HFFc6 (cell line): ENCODE measurements around the gene PDE4D. TPM values are rescaled to one million over a fixed set of nuclear protein-coding genes. Genes with fewer than 3 reads are reported as not detected.
A peak's percentile ranks its signal among the peaks of the same experiment; 100 is the strongest.
"Not testable (repeated sequence)": the region's sequence is repeated elsewhere in the genome, so short reads cannot be mapped to it uniquely, and the experiment has no call there.

Experiments
- DNase-seq: peaks from one replicate; pipeline ENCODE4 v3.0.0-alpha.2; 2018
- H3K27ac Mint-ChIP-seq: 2 replicates; pipeline ENCODE4 v1.8.0; 2020; ENCODE audit warnings: mild to moderate bottlenecking, mixed read lengths
- H3K27me3 Mint-ChIP-seq: 2 replicates; pipeline ENCODE4 v1.8.0; 2021; ENCODE audit warnings: mild to moderate bottlenecking, moderate library complexity, mixed read lengths; ENCODE audit not compliant: insufficient read depth
- H3K36me3 Mint-ChIP-seq: 2 replicates; pipeline ENCODE4 v1.8.0; 2021; ENCODE audit warnings: low read depth, mixed read lengths
- H3K4me1 Mint-ChIP-seq: 2 replicates; pipeline ENCODE4 v1.8.0; 2020; ENCODE audit warnings: low read depth, mixed read lengths
- H3K4me3 Mint-ChIP-seq: 2 replicates; pipeline ENCODE4 v1.8.0; 2020; ENCODE audit warnings: mild to moderate bottlenecking, moderate library complexity, mixed read lengths
- H3K9me3 Mint-ChIP-seq: 2 replicates; pipeline ENCODE4 v1.8.0; 2020; ENCODE audit warnings: mild to moderate bottlenecking, mixed read lengths
- total RNA-seq, 6 experiments: library from RNA; stranded (reverse); fragmentation: NEBNext Ultra II Directional; extraction: Animal tissue kit (Norgen Biotek cat#: 25700); gene quantifications; 2 replicates in 1 of 6; 3 replicates in 5 of 6; pipeline ENCODE4 v1.2.3, GENCODE V29; 2021
- TF ChIP-seq, protein P1 (sequence below): fragments of 200-600 bp; sonication (generic); IDR thresholded peaks from 2 replicates; pipeline ENCODE4 v1.5.0; 2021; ENCODE audit warnings: antibody characterized with exemption, mild to moderate bottlenecking

PDE4D gene
- total RNA-seq, 6 experiments from 2014 or later, result 1.8 to 7.3 (median 6.2) TPM

DNA sequence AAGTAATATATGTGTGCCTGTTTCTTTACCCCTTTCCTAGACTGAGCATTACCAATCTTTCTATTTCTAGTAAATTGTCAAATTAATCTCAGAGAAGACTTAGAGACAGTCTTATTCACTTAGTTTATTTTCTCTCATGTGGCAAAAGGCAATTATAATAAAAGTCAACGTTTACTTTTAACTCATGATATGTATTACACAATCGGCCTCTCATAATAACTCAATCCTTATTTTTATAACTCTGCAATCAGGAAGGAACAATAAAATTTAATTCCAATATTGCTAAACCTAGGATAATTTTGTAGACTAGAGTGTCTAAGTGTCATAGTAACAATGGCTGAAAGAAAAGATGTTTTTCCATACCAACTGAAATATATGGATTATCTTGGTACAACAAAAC is 214.6 kb downstream of the PDE4D start:
- Mint-ChIP-seq H3K27me3 (peaks cover 3% of the 10 kb centered on the region; the same call in 1 of the 2 replicates), H3K27ac (no peak overlapping the region)
- TF ChIP-seq, protein P1, sequence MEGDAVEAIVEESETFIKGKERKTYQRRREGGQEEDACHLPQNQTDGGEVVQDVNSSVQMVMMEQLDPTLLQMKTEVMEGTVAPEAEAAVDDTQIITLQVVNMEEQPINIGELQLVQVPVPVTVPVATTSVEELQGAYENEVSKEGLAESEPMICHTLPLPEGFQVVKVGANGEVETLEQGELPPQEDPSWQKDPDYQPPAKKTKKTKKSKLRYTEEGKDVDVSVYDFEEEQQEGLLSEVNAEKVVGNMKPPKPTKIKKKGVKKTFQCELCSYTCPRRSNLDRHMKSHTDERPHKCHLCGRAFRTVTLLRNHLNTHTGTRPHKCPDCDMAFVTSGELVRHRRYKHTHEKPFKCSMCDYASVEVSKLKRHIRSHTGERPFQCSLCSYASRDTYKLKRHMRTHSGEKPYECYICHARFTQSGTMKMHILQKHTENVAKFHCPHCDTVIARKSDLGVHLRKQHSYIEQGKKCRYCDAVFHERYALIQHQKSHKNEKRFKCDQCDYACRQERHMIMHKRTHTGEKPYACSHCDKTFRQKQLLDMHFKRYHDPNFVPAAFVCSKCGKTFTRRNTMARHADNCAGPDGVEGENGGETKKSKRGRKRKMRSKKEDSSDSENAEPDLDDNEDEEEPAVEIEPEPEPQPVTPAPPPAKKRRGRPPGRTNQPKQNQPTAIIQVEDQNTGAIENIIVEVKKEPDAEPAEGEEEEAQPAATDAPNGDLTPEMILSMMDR, result no peak

DNA sequence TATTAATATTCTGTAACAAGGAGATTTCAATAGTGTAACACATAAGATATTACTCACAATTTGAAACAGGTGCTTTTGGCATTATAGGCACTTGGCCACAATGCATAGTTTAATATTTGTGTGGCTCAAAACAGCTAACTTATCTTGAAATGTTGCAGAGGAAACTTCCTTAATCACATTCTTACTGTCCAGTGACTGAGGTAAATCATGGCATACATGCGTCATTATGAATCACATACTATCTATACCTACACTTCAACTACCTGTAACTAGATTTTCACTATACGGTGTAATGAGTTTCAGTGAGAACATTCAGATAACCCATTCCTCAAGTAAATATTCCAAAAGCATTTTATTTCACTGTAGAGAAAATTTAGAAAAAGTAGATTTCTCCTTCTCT is 218.8 kb downstream of the PDE4D start:
- H3K4me1 Mint-ChIP-seq, result no peaks in the 10 kb centered on the region; the same call in 1 of the 2 replicates
- TF ChIP-seq, protein P1, result no peak
- no peak overlapping the region for H3K27ac Mint-ChIP-seq
- H3K9me3 Mint-ChIP-seq, result no peaks in the 10 kb centered on the region
- no peaks in the 10 kb centered on the region for H3K36me3 Mint-ChIP-seq
- H3K4me3 Mint-ChIP-seq, result no peak overlapping the region
- no peak for DNase-seq
- peaks cover 1% of the 10 kb centered on the region; the same call in 1 of the 2 replicates for H3K27me3 Mint-ChIP-seq

More for the DNA sequence above, 214.6 kb downstream of the PDE4D start:
- Mint-ChIP-seq H3K36me3 (no peaks in the 10 kb centered on the region), H3K4me3 (no peak overlapping the region), H3K4me1 (no peaks in the 10 kb centered on the region), H3K9me3 (no peaks in the 10 kb centered on the region)
- DNase-seq, result no peak

DNA sequence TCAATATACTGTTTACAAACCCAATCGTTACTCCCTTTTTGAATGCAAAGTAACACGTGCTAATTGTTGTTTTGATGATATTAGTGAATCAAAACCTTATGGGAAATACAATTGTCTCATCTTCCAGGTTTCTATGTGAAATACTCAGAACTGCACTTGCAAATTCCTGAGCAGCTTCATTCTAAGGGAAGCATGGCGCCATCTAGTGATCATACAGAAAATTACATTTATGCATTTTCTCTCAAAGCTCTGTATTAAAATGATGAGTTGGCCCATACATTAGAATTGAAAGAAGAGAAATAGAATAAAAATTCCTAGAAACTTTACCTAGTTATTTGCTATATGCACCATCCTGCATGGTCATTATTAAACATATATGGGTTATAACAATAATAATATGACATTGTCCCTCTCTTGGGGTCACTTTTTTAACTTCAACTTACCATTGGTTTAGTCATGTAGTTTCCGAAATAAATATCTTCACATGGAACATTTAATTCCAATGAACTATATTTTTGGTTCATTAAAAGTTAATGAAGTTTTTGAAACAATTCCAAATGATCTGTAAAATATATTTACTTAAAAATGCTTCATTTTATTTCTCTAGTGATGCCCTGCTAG is 220.0 kb downstream of the PDE4D start:
- H3K27me3 Mint-ChIP-seq, result peaks cover 1% of the 10 kb centered on the region; the same call in 1 of the 2 replicates
- no peak overlapping the region for H3K4me3 Mint-ChIP-seq
- no peak overlapping the region for H3K27ac Mint-ChIP-seq
- no peaks in the 10 kb centered on the region for H3K36me3 Mint-ChIP-seq
- no peaks in the 10 kb centered on the region for H3K9me3 Mint-ChIP-seq
- H3K4me1 Mint-ChIP-seq, result no peaks in the 10 kb centered on the region; the same call in 1 of the 2 replicates
- peak; percentile 59 for DNase-seq
- TF ChIP-seq, protein P1, result peak; percentile 94

DNA sequence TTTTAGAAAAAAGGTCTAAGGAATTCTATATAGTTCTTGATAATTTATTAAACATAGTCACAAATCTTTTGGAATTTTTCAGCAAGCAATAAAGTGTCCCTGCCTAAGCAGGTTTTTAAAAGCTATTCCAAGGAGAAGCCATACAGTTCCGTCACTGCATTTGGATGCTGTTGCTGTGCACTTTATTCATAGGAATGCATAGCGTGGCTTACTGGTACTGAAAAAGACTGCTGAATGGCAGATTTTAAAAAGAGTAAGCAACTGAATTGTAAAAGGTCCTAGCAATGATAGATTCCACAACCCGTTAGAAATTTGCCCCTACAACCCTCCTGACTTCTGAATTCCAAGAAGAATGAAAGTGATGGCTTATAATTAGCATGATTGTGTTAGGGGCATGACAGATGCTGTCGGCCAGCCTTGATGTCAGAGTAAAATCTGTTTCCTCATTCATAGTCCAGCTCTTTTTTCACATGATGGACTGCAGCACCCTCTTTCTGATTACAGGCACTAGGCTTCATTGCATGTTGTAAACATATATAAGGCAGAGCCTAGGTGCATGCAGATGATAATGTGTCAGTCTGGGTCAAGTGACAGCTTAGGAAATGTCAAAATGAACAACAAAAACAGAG is 227.0 kb downstream of the PDE4D start:
- no peaks in the 10 kb centered on the region for H3K9me3 Mint-ChIP-seq
- no peak for DNase-seq

DNA sequence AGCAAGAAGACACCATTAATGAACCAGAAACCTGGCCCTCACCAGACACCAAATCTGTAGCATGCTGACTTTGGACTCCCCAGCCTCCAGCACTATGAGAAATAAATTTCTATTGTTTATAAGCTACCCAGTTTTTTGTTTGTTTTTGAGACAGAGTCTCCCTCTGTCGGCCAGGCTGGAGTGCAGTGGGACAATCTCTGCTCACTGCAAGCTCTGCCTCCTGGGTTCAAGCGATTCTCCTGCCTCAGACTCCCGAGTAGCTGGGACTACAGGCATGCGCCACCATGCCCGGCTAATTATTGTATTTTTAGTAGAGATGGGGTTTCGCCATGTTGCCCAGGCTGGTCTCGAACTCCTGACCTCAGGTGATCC is 227.7 kb downstream of the PDE4D start:
- not testable (repeated sequence) for H3K4me3 Mint-ChIP-seq, H3K36me3 Mint-ChIP-seq, H3K27ac Mint-ChIP-seq, H3K27me3 Mint-ChIP-seq, H3K4me1 Mint-ChIP-seq, H3K9me3 Mint-ChIP-seq, DNase-seq
- TF ChIP-seq, protein P1, result peak; percentile 28; the same call in 1 of the 2 replicates

More for the DNA sequence above, 227.0 kb downstream of the PDE4D start:
- no peak overlapping the region for H3K27ac Mint-ChIP-seq
- H3K36me3 Mint-ChIP-seq, result no peaks in the 10 kb centered on the region
- no peak overlapping the region for H3K4me3 Mint-ChIP-seq
- H3K4me1 Mint-ChIP-seq, result no peaks in the 10 kb centered on the region
- peaks cover 1% of the 10 kb centered on the region; the same call in 1 of the 2 replicates for H3K27me3 Mint-ChIP-seq
- TF ChIP-seq, protein P1, result no peak
